ENCODE results near the gene ELOVL2. TPM values are rescaled to one million over a fixed set of nuclear protein-coding genes. Genes with fewer than 3 reads are reported as not detected.
A peak's percentile ranks its signal among the peaks of the same experiment; 100 is the strongest.

The ELOVL2 gene
- total and polyA plus RNA-seq, 7 donors, result 0.34 to 0.93 (median 0.57) TPM

DNA sequence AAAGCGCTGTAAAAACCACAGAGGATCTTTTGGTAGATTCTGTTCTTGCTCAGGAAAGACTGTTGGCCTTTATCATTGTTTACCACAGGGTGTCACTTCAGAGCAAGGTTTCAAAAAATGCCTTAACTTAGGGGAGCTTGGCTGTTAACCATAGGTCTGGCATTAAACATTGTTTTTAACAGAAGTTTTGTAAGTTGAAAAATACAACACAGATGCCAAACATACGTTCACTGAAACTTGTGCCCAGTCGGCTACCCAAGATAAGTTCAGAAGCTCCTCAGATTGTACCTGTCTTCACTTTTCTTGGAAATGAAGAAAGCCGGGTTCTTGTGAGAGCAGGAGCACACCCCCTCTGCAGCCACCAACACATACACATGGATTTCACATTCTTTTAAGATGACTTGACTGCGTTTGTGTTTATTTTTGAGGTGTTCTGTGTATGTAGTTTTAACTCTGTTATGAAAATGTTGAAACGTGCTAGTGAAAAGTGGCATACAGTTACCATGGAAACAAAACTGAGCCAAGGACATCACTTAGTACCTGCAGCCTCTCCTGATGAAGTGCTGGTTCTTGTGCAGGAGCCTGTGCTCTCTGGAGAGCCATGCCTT, 92.3 kb downstream of the ELOVL2 start:
- H3K36me3 ChIP-seq (ENCODE audit: insufficient read depth in 1 of 2, low read depth in 1 of 2), result no peaks in the 10 kb centered on the region
- H3K27ac ChIP-seq, result no peak overlapping the region
- H3K4me1 ChIP-seq, result no peaks in the 10 kb centered on the region
- no peaks in the 10 kb centered on the region for H3K9me3 ChIP-seq
- intact Hi-C loops (cut with DNase I), result loop anchor here (2.0 to 10.0 kb wide), 5 partner anchors 96 to 546 kb away; no protein-coding TSS in a partner anchor
- ATAC-seq (no peak), DNase-seq (no peak)
- TF ChIP-seq, protein P1, sequence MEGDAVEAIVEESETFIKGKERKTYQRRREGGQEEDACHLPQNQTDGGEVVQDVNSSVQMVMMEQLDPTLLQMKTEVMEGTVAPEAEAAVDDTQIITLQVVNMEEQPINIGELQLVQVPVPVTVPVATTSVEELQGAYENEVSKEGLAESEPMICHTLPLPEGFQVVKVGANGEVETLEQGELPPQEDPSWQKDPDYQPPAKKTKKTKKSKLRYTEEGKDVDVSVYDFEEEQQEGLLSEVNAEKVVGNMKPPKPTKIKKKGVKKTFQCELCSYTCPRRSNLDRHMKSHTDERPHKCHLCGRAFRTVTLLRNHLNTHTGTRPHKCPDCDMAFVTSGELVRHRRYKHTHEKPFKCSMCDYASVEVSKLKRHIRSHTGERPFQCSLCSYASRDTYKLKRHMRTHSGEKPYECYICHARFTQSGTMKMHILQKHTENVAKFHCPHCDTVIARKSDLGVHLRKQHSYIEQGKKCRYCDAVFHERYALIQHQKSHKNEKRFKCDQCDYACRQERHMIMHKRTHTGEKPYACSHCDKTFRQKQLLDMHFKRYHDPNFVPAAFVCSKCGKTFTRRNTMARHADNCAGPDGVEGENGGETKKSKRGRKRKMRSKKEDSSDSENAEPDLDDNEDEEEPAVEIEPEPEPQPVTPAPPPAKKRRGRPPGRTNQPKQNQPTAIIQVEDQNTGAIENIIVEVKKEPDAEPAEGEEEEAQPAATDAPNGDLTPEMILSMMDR (IDR thresholded peaks at IDR 0.05), result peak; percentile 28
- WGBS, 3 donors, result 58 to 66% (median 62%) methylated on average over 6 of the region's 6 CpGs
- no peak overlapping the region for H3K4me3 ChIP-seq
- H3K27me3 ChIP-seq (ENCODE audit: insufficient read depth in 3 of 3, low read length in 2 of 3), result no peaks in the 10 kb centered on the region

DNA sequence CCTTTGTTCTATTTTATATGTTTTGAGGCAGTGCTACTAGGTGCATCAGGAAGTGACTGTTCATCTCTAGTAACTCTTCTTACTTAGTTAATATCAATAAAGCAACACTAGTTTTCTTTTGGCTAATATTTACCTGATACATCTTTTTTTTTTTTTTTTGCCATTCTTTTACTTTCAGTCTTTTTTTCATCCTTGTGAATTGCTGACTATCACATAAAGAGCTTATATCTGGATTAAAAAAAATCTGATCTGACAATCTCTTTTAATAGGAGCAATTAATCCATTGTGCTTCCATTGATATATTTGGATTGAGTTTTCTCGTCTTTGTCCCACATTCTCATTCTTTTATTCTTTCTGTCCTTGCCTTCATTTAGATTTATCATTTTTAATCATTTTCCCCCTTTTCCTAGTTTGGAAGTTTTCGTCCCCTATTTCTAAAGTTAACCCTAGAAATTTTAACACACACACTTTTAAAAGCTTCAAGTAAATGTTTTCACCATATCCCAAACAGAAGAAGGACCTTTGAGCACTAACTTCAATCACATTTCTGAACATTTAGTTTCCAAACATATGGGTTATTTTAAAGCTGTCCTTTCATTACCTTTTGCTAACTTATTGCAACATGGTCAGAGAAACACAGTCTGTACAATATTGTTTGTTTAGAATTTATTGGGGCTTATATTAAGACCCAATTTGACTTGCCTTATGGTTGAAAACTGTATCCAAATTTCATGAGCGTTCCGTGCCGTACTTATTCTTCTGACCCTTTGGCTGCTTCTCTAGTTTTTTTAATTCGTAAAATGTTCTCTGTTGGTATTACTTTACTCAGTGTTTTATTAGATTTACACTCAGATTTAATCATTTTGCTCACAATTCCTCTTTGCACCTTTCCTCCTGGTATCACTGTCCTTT, 94.3 kb downstream of the ELOVL2 start:
- no peak overlapping the region for H3K27ac ChIP-seq
- ATAC-seq (no peak), DNase-seq (no peak)
- no peaks in the 10 kb centered on the region for H3K9me3 ChIP-seq
- intact Hi-C loops (cut with DNase I), result loop anchor here (2.0 to 10.0 kb wide), 5 partner anchors 97 to 547 kb away; no protein-coding TSS in a partner anchor
- H3K4me3 ChIP-seq, result no peak overlapping the region
- TF ChIP-seq, protein P1 (IDR thresholded peaks at IDR 0.05), result no peak
- no peaks in the 10 kb centered on the region for H3K4me1 ChIP-seq
- H3K27me3 ChIP-seq (ENCODE audit: insufficient read depth in 3 of 3, low read length in 2 of 3), result no peaks in the 10 kb centered on the region
- WGBS, 3 donors, result 85 to 88% (median 86%) methylated on average over 6 of the region's 6 CpGs
- no peaks in the 10 kb centered on the region for H3K36me3 ChIP-seq (ENCODE audit: insufficient read depth in 1 of 2, low read depth in 1 of 2)

DNA sequence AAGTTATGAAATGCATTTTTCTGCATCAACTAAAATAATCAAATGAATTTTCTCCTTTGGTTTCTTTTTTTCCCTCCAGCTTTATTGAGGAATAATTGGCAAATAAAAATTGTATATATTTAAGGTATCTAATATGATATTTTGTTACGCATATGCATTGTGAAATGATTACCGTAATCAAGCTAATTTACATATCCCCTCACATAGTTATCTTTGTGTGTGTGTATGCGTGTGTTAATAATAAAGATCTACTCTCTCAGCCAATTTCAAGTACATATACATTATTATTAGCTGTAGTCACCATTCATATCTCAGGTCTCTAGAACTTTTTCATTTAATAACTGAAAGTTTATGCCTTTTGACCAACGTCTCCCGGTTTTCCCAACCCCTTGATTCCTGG, 96.1 kb downstream of the ELOVL2 start:
- Histone ChIP-seq H3K9me3 (no peaks in the 10 kb centered on the region), H3K27me3 (ENCODE audit: insufficient read depth in 3 of 3, low read length in 2 of 3) (no peaks in the 10 kb centered on the region), H3K27ac (no peak overlapping the region), H3K4me3 (no peak overlapping the region), H3K4me1 (no peaks in the 10 kb centered on the region), H3K36me3 (ENCODE audit: insufficient read depth in 1 of 2, low read depth in 1 of 2) (no peaks in the 10 kb centered on the region)
- intact Hi-C loops (cut with DNase I), result no loop called here
- WGBS, 3 donors, result 88 to 95% (median 94%) methylated on average over 5 of the region's 5 CpGs
- DNase-seq, result no peak
- TF ChIP-seq, protein P1 (IDR thresholded peaks at IDR 0.05), result no peak
- no peak for ATAC-seq

DNA sequence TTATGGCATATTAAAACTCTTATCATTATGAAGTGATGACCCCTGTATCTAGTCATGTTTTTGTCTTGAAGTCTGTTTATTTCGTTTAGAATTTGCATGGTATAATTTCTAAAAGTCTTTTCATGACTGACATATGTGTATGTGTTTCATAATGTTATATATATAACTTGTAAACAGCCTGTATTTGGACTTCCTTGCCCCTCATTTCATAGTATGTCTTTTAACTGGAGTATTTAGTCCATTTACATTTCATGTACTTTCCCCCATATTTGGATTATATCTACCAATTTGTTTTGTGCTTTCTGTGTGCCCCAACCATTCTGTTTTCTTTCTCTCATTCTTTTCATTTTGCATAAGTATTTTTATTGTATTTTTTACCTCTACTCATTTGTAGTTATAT, 98.3 kb downstream of the ELOVL2 start:
- 68 to 71% (median 70%) methylated on average over 1 of the region's 1 CpG for WGBS, 3 donors
- TF ChIP-seq, protein P1 (IDR thresholded peaks at IDR 0.05), result no peak
- intact Hi-C loops (cut with DNase I), result no loop called here

More for the DNA sequence above, 98.3 kb downstream of the ELOVL2 start:
- Histone ChIP-seq H3K27ac (no peak overlapping the region), H3K9me3 (no peaks in the 10 kb centered on the region), H3K4me3 (no peak overlapping the region), H3K4me1 (no peaks in the 10 kb centered on the region), H3K36me3 (ENCODE audit: insufficient read depth in 1 of 2, low read depth in 1 of 2) (no peaks in the 10 kb centered on the region), H3K27me3 (ENCODE audit: insufficient read depth in 3 of 3, low read length in 2 of 3) (no peaks in the 10 kb centered on the region)
- DNase-seq, result no peak
- ATAC-seq, result no peak

Measured in psoas muscle (tissue), 8 donors.